ENCODE data around the gene ARSG. TPM values are rescaled to one million over a fixed set of nuclear protein-coding genes. Genes with fewer than 3 reads are reported as not detected.

Gene ARSG
- total and polyA plus RNA-seq, 2 of the 13 experiments (the other 11 are each of a cell fraction or from before 2014, with no cell fraction given) = 3.7 to 15.2 TPM

GRCh38 chr17:68377771-68378267 is 86.5 kb downstream of the ARSG start (continued):
- peak; percentile 66 for TF ChIP-seq MZF1 (CRISPR knock-in tag; IDR thresholded peaks at IDR 0.05; ENCODE audit: borderline replicate concordance)
- peak; percentile 35; the same call in 1 of the 2 replicates for TF ChIP-seq PREB (CRISPR knock-in tag; IDR thresholded peaks at IDR 0.05)
- no peak for TF ChIP-seq ZFP36 (IDR thresholded peaks at IDR 0.05; ENCODE audit: borderline replicate concordance, low read depth, low read length, partially characterized antibody)
- TF ChIP-seq ZNF800 (CRISPR knock-in tag; IDR thresholded peaks at IDR 0.05) = no peak
- TF ChIP-seq PHF5A (CRISPR knock-in tag; IDR thresholded peaks at IDR 0.05; ENCODE audit: low read depth, unreplicated experiment) = peak; percentile 5
- TF ChIP-seq KLF12 (CRISPR knock-in tag; IDR thresholded peaks at IDR 0.05; ENCODE audit: borderline replicate concordance) = 0 out of 2 replicates have a peak, but pooled peaks have one; percentile 23
- no peak for TF ChIP-seq ZNF335 (CRISPR knock-in tag; IDR thresholded peaks at IDR 0.05)
- TF ChIP-seq SMAD3 (CRISPR knock-in tag; IDR thresholded peaks at IDR 0.05) = peak; percentile 89; the same call in 1 of the 2 replicates
- TF ChIP-seq ZNF652 (CRISPR knock-in tag; IDR thresholded peaks at IDR 0.05; ENCODE audit: borderline replicate concordance, low read depth) = no peak
- no peak for TF ChIP-seq ZNF543 (CRISPR knock-in tag; IDR thresholded peaks at IDR 0.05)
- no peak for TF ChIP-seq ZNF552 (CRISPR knock-in tag; IDR thresholded peaks at IDR 0.05; ENCODE audit: borderline replicate concordance)
- TF ChIP-seq CEBPG (CRISPR knock-in tag; IDR thresholded peaks at IDR 0.05) = peak; percentile 79
- TF ChIP-seq E2F5 (CRISPR knock-in tag; conservative IDR thresholded peaks at IDR 0.05) = no peak
- TF ChIP-seq ARHGAP35 (CRISPR knock-in tag; IDR thresholded peaks at IDR 0.05; ENCODE audit: borderline replicate concordance) = no peak
- TF ChIP-seq HMGXB4 (CRISPR knock-in tag; IDR thresholded peaks at IDR 0.05; ENCODE audit: borderline replicate concordance in 1 of 2, low read depth in 1 of 2) = 0 out of 4 replicates have a peak, but pooled peaks of 1 of the 2 experiments have one; percentile 17
- no peak for TF ChIP-seq ZNF276 (CRISPR knock-in tag; IDR thresholded peaks at IDR 0.05; ENCODE audit: low read depth)
- no peak for TF ChIP-seq MXD4 (CRISPR knock-in tag; IDR thresholded peaks at IDR 0.05)
- no peak for TF ChIP-seq ZNF383 (CRISPR knock-in tag; IDR thresholded peaks at IDR 0.05; ENCODE audit: borderline replicate concordance)
- TF ChIP-seq ZNF337 (CRISPR knock-in tag; IDR thresholded peaks at IDR 0.05; ENCODE audit: borderline replicate concordance, low read depth) = no peak
- TF ChIP-seq SSRP1 (CRISPR knock-in tag; IDR thresholded peaks at IDR 0.05) = no peak; the same call in 1 of the 2 replicates
- TF ChIP-seq TSC22D2 (CRISPR knock-in tag; IDR thresholded peaks at IDR 0.05; ENCODE audit: borderline replicate concordance) = no peak
- no peak for TF ChIP-seq PLRG1 (conservative IDR thresholded peaks at IDR 0.05)
- TF ChIP-seq MED1 (CRISPR knock-in tag; IDR thresholded peaks at IDR 0.05) = peak; percentile 89
- peak; percentile 72; the same call in 1 of the 2 replicates for TF ChIP-seq HDAC1 (CRISPR knock-in tag; IDR thresholded peaks at IDR 0.05)
